HCT116 (cell line): ENCODE results near the gene POLG. TPM values are rescaled to one million over a fixed set of nuclear protein-coding genes. Genes with fewer than 3 reads are reported as not detected.

Source experiments
- ATAC-seq: fragments of 200-7000 bp; cut with Tn5 transposase; 2 replicates; pipeline ENCODE4 v1.9.1; 2020; ENCODE audit warnings: mild to moderate bottlenecking, moderate library complexity
- BruUV-seq: library from RNA; stranded (reverse); fragments of 400-500 nt; replicated peaks from 2 replicates; lab custom pipeline; 2021; lab: Mats Ljungman, UMichigan
- CTCF ChIA-PET: fragments of 300-600 bp; sonication (Branson Sonifier 250); formaldehyde crosslinking; loops from one replicate; lab custom pipeline; 2021; ENCODE audit warnings: antibody characterized with exemption; lab: Charles Lee
- POLR2A ChIA-PET: fragments of 300-600, 350-600 bp; sonication (Branson Sonifier 250); formaldehyde crosslinking; loops from one replicate; lab custom pipeline; 2021; ENCODE audit warnings: antibody characterized with exemption; lab: Charles Lee
- RAD21 ChIA-PET, 2 experiments: fragments of 300-600 bp; sonication (Branson Sonifier 250); formaldehyde crosslinking; loops; one replicate each; lab custom pipeline; 2023; ENCODE audit warnings: low total read pairs in 2 of 2; ENCODE audit not compliant: uncharacterized antibody in 2 of 2, unreplicated experiment in 2 of 2, low non-redundant PET in 1 of 2; lab: Charles Lee
- DNase-seq: peaks from one replicate; pipeline ENCODE4 v3.0.0-alpha.2; 2010; ENCODE audit warnings: low read depth, low spot score
- H2AFZ ChIP-seq: fragments of 200-600 bp; shearing (Covaris generic), sonication (generic); 2 replicates; pipeline ENCODE4 v1.6.1; 2017; ENCODE audit warnings: low read depth, mixed run types, mixed read lengths, antibody characterized with exemption, low read length; ENCODE audit not compliant: poor library complexity, severe bottlenecking
- H3K27ac ChIP-seq: 2 replicates; pipeline ENCODE4 v1.5.1; 2012; ENCODE audit warnings: low read depth, low read length
- H3K27me3 ChIP-seq: fragments of 200-600 bp; sonication (generic); 2 replicates; pipeline ENCODE4 v1.6.1; 2016; ENCODE audit warnings: mixed run types, low read length, mixed read lengths; ENCODE audit not compliant: insufficient read depth
- H3K36me3 ChIP-seq, 2 experiments: fragments of 200-500 bp in 1 of 2; fragments of 200-600 bp in 1 of 2; sonication (Bioruptor generic) in 1 of 2; sonication (generic) in 1 of 2; 2 replicates each; pipeline versions ENCODE4 v1.5.1 to v1.6.1; 2014 to 2016; ENCODE audit warnings: low read length in 2 of 2, inconsistent platforms in 1 of 2, mixed read lengths in 1 of 2, mixed run types in 1 of 2; ENCODE audit not compliant: insufficient read depth in 2 of 2, control insufficient read depth in 1 of 2
- H3K4me1 ChIP-seq, 2 experiments: fragments of 200-600 bp in 1 of 2; sonication (generic) in 1 of 2; 2 replicates each; pipeline versions ENCODE4 v1.5.1 to v1.6.1; 2012 to 2017; ENCODE audit warnings: low read length in 2 of 2, inconsistent platforms in 1 of 2, mild to moderate bottlenecking in 1 of 2, mixed read lengths in 1 of 2, mixed run types in 1 of 2, moderate library complexity in 1 of 2; ENCODE audit not compliant: insufficient read depth in 2 of 2, control insufficient read depth in 1 of 2
- H3K4me2 ChIP-seq: fragments of 200-600 bp; sonication (generic); 2 replicates; pipeline ENCODE4 v1.6.1; 2017; ENCODE audit warnings: mixed run types, low read length, mixed read lengths
- H3K4me3 ChIP-seq, 2 experiments: fragments of 200-600 bp in 1 of 2; sonication (generic) in 1 of 2; replicated peaks in 1 of 2; 2 replicates each; pipeline ENCODE4 v1.5.1; 2011 to 2016; ENCODE audit warnings: low read length in 2 of 2, control low read depth in 1 of 2, low read depth in 1 of 2, mild to moderate bottlenecking in 1 of 2, mixed read lengths in 1 of 2, mixed run types in 1 of 2
- H3K79me2 ChIP-seq: fragments of 200-600 bp; sonication (generic); 2 replicates; pipeline ENCODE4 v1.6.1; 2017; ENCODE audit warnings: mild to moderate bottlenecking, mixed run types, low read length, moderate library complexity, mixed read lengths; ENCODE audit not compliant: insufficient read depth
- H3K9ac ChIP-seq: fragments of 200-600 bp; sonication (generic); 2 replicates; pipeline ENCODE4 v1.6.1; 2016; ENCODE audit warnings: low read length, mixed read lengths
- H3K9me2 ChIP-seq: fragments of 200-600 bp; sonication (generic), shearing (Covaris generic); 2 replicates; pipeline ENCODE4 v1.6.1; 2017; ENCODE audit warnings: mixed run types, mild to moderate bottlenecking, moderate library complexity; ENCODE audit not compliant: insufficient read depth
- H3K9me3 ChIP-seq, 2 experiments: fragments of 200-500 bp in 1 of 2; fragments of 200-600 bp in 1 of 2; sonication (Bioruptor generic) in 1 of 2; sonication (generic) in 1 of 2; 2 replicates each; pipeline ENCODE4 v1.6.1; 2014 to 2017; ENCODE audit warnings: low read length in 2 of 2, mixed read lengths in 2 of 2, inconsistent platforms in 1 of 2, low read depth in 1 of 2, mild to moderate bottlenecking in 1 of 2, mixed run types in 1 of 2, moderate library complexity in 1 of 2; ENCODE audit not compliant: control insufficient read depth in 1 of 2, insufficient read depth in 1 of 2
- H4K20me1 ChIP-seq: fragments of 200-600 bp; sonication (generic), shearing (Covaris generic); 2 replicates; pipeline ENCODE4 v1.6.1; 2017; ENCODE audit warnings: mixed run types, mild to moderate bottlenecking, moderate library complexity; ENCODE audit not compliant: insufficient read depth
- CBX3 ChIP-seq: IDR thresholded peaks from 2 replicates; pipeline ENCODE4 v1.6.1; 2012; ENCODE audit warnings: low read depth
- CTCF ChIP-seq, 3 experiments: fragments of 200-600 bp in 1 of 3; sonication (generic) in 1 of 3; IDR thresholded peaks in 2 of 3; conservative IDR thresholded peaks in 1 of 3; 2 replicates each; pipeline ENCODE4 v1.5.1; 2012 to 2017; ENCODE audit warnings: low read depth in 2 of 3, low read length in 2 of 3, antibody characterized with exemption in 1 of 3, borderline replicate concordance in 1 of 3, control low read depth in 1 of 3, mild to moderate bottlenecking in 1 of 3, mixed read lengths in 1 of 3, mixed run types in 1 of 3, moderate library complexity in 1 of 3; ENCODE audit not compliant: insufficient read depth in 1 of 3
- EGR1 ChIP-seq: IDR thresholded peaks from 2 replicates; pipeline ENCODE4 v1.6.1; 2012; ENCODE audit warnings: low read depth
- ELF1 ChIP-seq: IDR thresholded peaks from 2 replicates; pipeline ENCODE4 v1.6.1; 2012; ENCODE audit warnings: low read depth, borderline replicate concordance
- EZH2 ChIP-seq: fragments of 200-600 bp; sonication (generic); IDR thresholded peaks from 2 replicates; pipeline ENCODE4 v1.6.1; 2017; ENCODE audit warnings: antibody characterized with exemption, mixed run types
- EZH2phosphoT487 ChIP-seq: fragments of 200-600 bp; IDR thresholded peaks from 2 replicates; pipeline ENCODE4 v1.6.1; 2018; ENCODE audit warnings: antibody characterized with exemption, borderline replicate concordance
- FOSL1 ChIP-seq: IDR thresholded peaks from 2 replicates; pipeline ENCODE4 v1.6.1; 2012; ENCODE audit warnings: low read depth
- POLR2A ChIP-seq: IDR thresholded peaks from 2 replicates; pipeline ENCODE4 v1.7.0; 2011; ENCODE audit warnings: borderline replicate concordance; ENCODE audit not compliant: insufficient read depth, insufficient read length; ENCODE audit errors: extremely low read depth
- TCF7L2 ChIP-seq: IDR thresholded peaks from 2 replicates; pipeline ENCODE4 v1.7.0; 2011; ENCODE audit warnings: borderline replicate concordance, inconsistent platforms; ENCODE audit not compliant: insufficient read depth, insufficient read length; ENCODE audit errors: extremely low read depth
- YY1 ChIP-seq: IDR thresholded peaks from 2 replicates; pipeline ENCODE4 v1.6.1; 2011; ENCODE audit warnings: low read length, low read depth, moderate library complexity, mild to moderate bottlenecking; ENCODE audit not compliant: insufficient replicate concordance; ENCODE audit errors: extremely low read depth
- intact Hi-C: fragments of 100-400 bp; cut with micrococcal nuclease; formaldehyde crosslinking; loops from 2 replicates; pipeline ENCODE4 v1.10.0; 2022
- total RNA-seq: library from RNA; stranded (reverse); gene quantifications from one replicate; pipeline ENCODE4 v1.2.1, GENCODE V29; 2021; ENCODE audit not compliant: unreplicated experiment
- TF ChIP-seq, protein P1 (sequence below): IDR thresholded peaks from 2 replicates; pipeline ENCODE4 v1.6.1; 2011; ENCODE audit warnings: mild to moderate bottlenecking, low read length, moderate library complexity; ENCODE audit not compliant: insufficient replicate concordance; ENCODE audit errors: extremely low read depth

Gene POLG
- total RNA-seq, 1 experiment from 2014 or later: 72.7 TPM

GRCh38 chr15:89307791-89308190 lies 26.8 kb downstream of the POLG start:
- intact Hi-C loops: no loop called here
- CTCF ChIA-PET: interaction anchor here (1.5 kb wide), 1 partner anchor 101 kb away, joined by 5 read pairs; no protein-coding TSS in a partner anchor
- POLR2A ChIA-PET: interaction anchor here (1.5 kb wide), 1 partner anchor 27 kb away, joined by 5 read pairs; the partner anchor contains the start of gene POLG

GRCh38 chr15:89307046-89307587 lies 27.5 kb downstream of the POLG start:
- DNase-seq (no peak), ATAC-seq (no peak)
- Histone ChIP-seq H3K9ac (no peak overlapping the region), H3K36me3 (peaks cover 34 to 58% of the 10 kb centered on the region in 2 experiments), H3K27ac (no peak overlapping the region), H3K27me3 (no peaks in the 10 kb centered on the region), H4K20me1 (no peaks in the 10 kb centered on the region), H3K9me2 (no peaks in the 10 kb centered on the region), H2AFZ (no peak overlapping the region), H3K79me2 (no peaks in the 10 kb centered on the region), H3K4me3 (no peak overlapping the region), H3K4me1 (no peaks in the 10 kb centered on the region), H3K4me2 (no peak overlapping the region), H3K9me3 (no peaks in the 10 kb centered on the region)
- BruUV-seq: no TSS peak
- ChIA-PET RAD21 (no interaction called here), POLR2A (interaction anchor here (1.5 kb wide), 1 partner anchor 28 kb away, joined by 5 read pairs; the partner anchor contains the start of gene POLG), CTCF (interaction anchor here (1.5 kb wide), 1 partner anchor 100 kb away, joined by 5 read pairs; no protein-coding TSS in a partner anchor)
- intact Hi-C loops: no loop called here
- TF ChIP-seq TCF7L2 (no peak), YY1 (no peak), ELF1 (no peak), POLR2A (no peak), FOSL1 (no peak), EZH2 (no peak), CBX3 (no peak), EGR1 (no peak), CTCF (IDR thresholded peaks at IDR 0.05 in 2 of 3, conservative IDR thresholded peaks at IDR 0.05 in 1 of 3; ENCODE audit: borderline replicate concordance in 1 of 3, insufficient read depth in 1 of 3, low read depth in 2 of 3, low read length in 2 of 3) (no peak)
- TF ChIP-seq, protein P1, sequence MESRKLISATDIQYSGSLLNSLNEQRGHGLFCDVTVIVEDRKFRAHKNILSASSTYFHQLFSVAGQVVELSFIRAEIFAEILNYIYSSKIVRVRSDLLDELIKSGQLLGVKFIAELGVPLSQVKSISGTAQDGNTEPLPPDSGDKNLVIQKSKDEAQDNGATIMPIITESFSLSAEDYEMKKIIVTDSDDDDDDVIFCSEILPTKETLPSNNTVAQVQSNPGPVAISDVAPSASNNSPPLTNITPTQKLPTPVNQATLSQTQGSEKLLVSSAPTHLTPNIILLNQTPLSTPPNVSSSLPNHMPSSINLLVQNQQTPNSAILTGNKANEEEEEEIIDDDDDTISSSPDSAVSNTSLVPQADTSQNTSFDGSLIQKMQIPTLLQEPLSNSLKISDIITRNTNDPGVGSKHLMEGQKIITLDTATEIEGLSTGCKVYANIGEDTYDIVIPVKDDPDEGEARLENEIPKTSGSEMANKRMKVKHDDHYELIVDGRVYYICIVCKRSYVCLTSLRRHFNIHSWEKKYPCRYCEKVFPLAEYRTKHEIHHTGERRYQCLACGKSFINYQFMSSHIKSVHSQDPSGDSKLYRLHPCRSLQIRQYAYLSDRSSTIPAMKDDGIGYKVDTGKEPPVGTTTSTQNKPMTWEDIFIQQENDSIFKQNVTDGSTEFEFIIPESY: no peak

More at GRCh38 chr15:89307791-89308190, 26.8 kb downstream of the POLG start:
- Histone ChIP-seq H3K36me3 (peaks cover 32 to 62% of the 10 kb centered on the region in 2 experiments), H3K4me1 (no peaks in the 10 kb centered on the region), H2AFZ (no peak overlapping the region), H3K4me3 (no peak overlapping the region), H3K9me2 (no peaks in the 10 kb centered on the region), H3K79me2 (no peaks in the 10 kb centered on the region)
- ATAC-seq: no peak
- no peak for TF ChIP-seq EZH2phosphoT487
- TF ChIP-seq, all 23 proteins: peak for 0
- H3K4me2 ChIP-seq: no peak overlapping the region
- H3K9ac ChIP-seq: no peak overlapping the region
- no TSS peak for BruUV-seq
- no peaks in the 10 kb centered on the region for H4K20me1 ChIP-seq
- RAD21 ChIA-PET: no interaction called here
- DNase-seq: no peak
- H3K27me3 ChIP-seq: no peaks in the 10 kb centered on the region
- H3K27ac ChIP-seq: no peak overlapping the region
- H3K9me3 ChIP-seq: no peaks in the 10 kb centered on the region
